HEK293 (cell line): ENCODE results near the gene SLX9.

ENCODE experiments used
- CTCF ChIA-PET: fragments of 350-600 bp; formaldehyde crosslinking; extraction: SDS; loops from one replicate; lab custom pipeline; 2021; ENCODE audit warnings: antibody characterized with exemption; lab: Yijun Ruan, JAX
- POLR2A ChIA-PET: fragments of 300-600 bp; formaldehyde crosslinking; extraction: SDS; loops from one replicate; lab custom pipeline; 2020; ENCODE audit warnings: antibody characterized with exemption, inconsistent platforms; lab: Yijun Ruan, JAX
- H3K27ac ChIP-seq: fragments of 200-500 bp; sonication (Bioruptor generic); 2 replicates; pipeline ENCODE4 v1.5.1; 2014; ENCODE audit warnings: low read depth, low read length, control low read depth, inconsistent platforms; ENCODE audit errors: extremely low read depth
- H3K36me3 ChIP-seq, 2 experiments: fragments of 200-500 bp in 1 of 2; sonication (Bioruptor generic) in 1 of 2; 1 replicate in 1 of 2; 2 replicates in 1 of 2; pipeline ENCODE4 v1.5.1; 2014 to 2017; ENCODE audit warnings: inconsistent platforms in 2 of 2, low read length in 2 of 2; ENCODE audit not compliant: control insufficient read depth in 2 of 2, insufficient read depth in 1 of 2
- H3K4me1 ChIP-seq: fragments of 200-500 bp; sonication (Bioruptor generic); 2 replicates; pipeline ENCODE4 v1.5.1; 2014; ENCODE audit warnings: mild to moderate bottlenecking, low read length, inconsistent platforms; ENCODE audit not compliant: control insufficient read depth, insufficient read depth
- H3K4me3 ChIP-seq: 2 replicates; pipeline ENCODE4 v1.5.1; 2011; ENCODE audit warnings: low read depth, mild to moderate bottlenecking, control low read depth, low read length, moderate library complexity
- H3K9me3 ChIP-seq: fragments of 200-500 bp; sonication (Bioruptor generic); 2 replicates; pipeline ENCODE4 v1.5.1; 2014; ENCODE audit warnings: low read depth, low read length, inconsistent platforms; ENCODE audit not compliant: control insufficient read depth, insufficient read depth
- BCL11B ChIP-seq: fragments of 450-650 bp; formaldehyde crosslinking; IDR thresholded peaks from 2 replicates; pipeline ENCODE4 v1.5.1; 2016; ENCODE audit warnings: low read depth, missing biosample characterization, missing genetic modification characterization
- GLIS1 ChIP-seq: fragments of 450-650 bp; formaldehyde crosslinking; IDR thresholded peaks from 2 replicates; pipeline ENCODE4 v1.5.1; 2016; ENCODE audit warnings: missing biosample characterization, missing genetic modification characterization
- REPIN1 ChIP-seq: fragments of 450-650 bp; formaldehyde crosslinking; IDR thresholded peaks from 2 replicates; pipeline ENCODE4 v1.5.1; 2017; ENCODE audit warnings: missing biosample characterization, missing genetic modification characterization, low read depth
- SCRT2 ChIP-seq: fragments of 450-650 bp; formaldehyde crosslinking; IDR thresholded peaks from 2 replicates; pipeline ENCODE4 v1.5.1; 2016; ENCODE audit warnings: missing biosample characterization, missing genetic modification characterization
- SETDB1 ChIP-seq: IDR thresholded peaks from one replicate; pipeline ENCODE4 v1.6.1; 2017; ENCODE audit warnings: mild to moderate bottlenecking, low read length, moderate library complexity, mixed read lengths; ENCODE audit not compliant: insufficient read length
- ZBTB10 ChIP-seq: fragments of 450-650 bp; formaldehyde crosslinking; IDR thresholded peaks from 2 replicates; pipeline ENCODE4 v1.5.1; 2016; ENCODE audit warnings: missing biosample characterization, missing genetic modification characterization
- ZBTB48 ChIP-seq: fragments of 450-650 bp; formaldehyde crosslinking; IDR thresholded peaks from 2 replicates; pipeline ENCODE4 v1.5.1; 2016; ENCODE audit warnings: missing biosample characterization, missing genetic modification characterization
- ZFHX2 ChIP-seq: fragments of 450-650 bp; formaldehyde crosslinking; conservative IDR thresholded peaks from 2 replicates; pipeline ENCODE4 v1.5.1; 2016; ENCODE audit warnings: missing biosample characterization, missing genetic modification characterization
- ZFP37 ChIP-seq: fragments of 450-650 bp; formaldehyde crosslinking; IDR thresholded peaks from 2 replicates; pipeline ENCODE4 v1.5.1; 2016; ENCODE audit warnings: missing biosample characterization, missing genetic modification characterization
- ZIC2 ChIP-seq: fragments of 450-650 bp; formaldehyde crosslinking; IDR thresholded peaks from 2 replicates; pipeline ENCODE4 v1.5.1; 2016; ENCODE audit warnings: missing biosample characterization, missing genetic modification characterization
- ZNF121 ChIP-seq: fragments of 450-650 bp; formaldehyde crosslinking; IDR thresholded peaks from 2 replicates; pipeline ENCODE4 v1.5.1; 2016; ENCODE audit warnings: missing biosample characterization, missing genetic modification characterization
- ZNF138 ChIP-seq: fragments of 450-650 bp; formaldehyde crosslinking; IDR thresholded peaks from 2 replicates; pipeline ENCODE4 v1.5.1; 2016; ENCODE audit warnings: missing biosample characterization, missing genetic modification characterization, borderline replicate concordance
- ZNF202 ChIP-seq: fragments of 450-650 bp; formaldehyde crosslinking; IDR thresholded peaks from 2 replicates; pipeline ENCODE4 v1.5.1; 2016; ENCODE audit warnings: missing biosample characterization, missing genetic modification characterization, borderline replicate concordance
- ZNF221 ChIP-seq: fragments of 450-650 bp; formaldehyde crosslinking; IDR thresholded peaks from 2 replicates; pipeline ENCODE4 v1.5.1; 2017; ENCODE audit warnings: missing biosample characterization, missing genetic modification characterization, borderline replicate concordance
- ZNF311 ChIP-seq: fragments of 450-650 bp; formaldehyde crosslinking; IDR thresholded peaks from 2 replicates; pipeline ENCODE4 v1.5.1; 2017; ENCODE audit warnings: missing biosample characterization, missing genetic modification characterization, borderline replicate concordance
- ZNF354C ChIP-seq: fragments of 450-650 bp; formaldehyde crosslinking; IDR thresholded peaks from 2 replicates; pipeline ENCODE4 v1.5.1; 2016; ENCODE audit warnings: missing biosample characterization, missing genetic modification characterization, low read depth, borderline replicate concordance
- ZNF426 ChIP-seq: fragments of 450-650 bp; formaldehyde crosslinking; IDR thresholded peaks from 2 replicates; pipeline ENCODE4 v1.5.1; 2017; ENCODE audit warnings: missing biosample characterization, missing genetic modification characterization, mild to moderate bottlenecking, inconsistent platforms, moderate library complexity
- ZNF473 ChIP-seq: fragments of 450-650 bp; formaldehyde crosslinking; IDR thresholded peaks from 2 replicates; pipeline ENCODE4 v1.5.1; 2017; ENCODE audit warnings: missing biosample characterization, missing genetic modification characterization
- ZNF514 ChIP-seq: fragments of 450-650 bp; formaldehyde crosslinking; IDR thresholded peaks from 2 replicates; pipeline ENCODE4 v1.5.1; 2016; ENCODE audit warnings: missing biosample characterization, missing genetic modification characterization
- ZNF596 ChIP-seq: fragments of 450-650 bp; IDR thresholded peaks from 2 replicates; pipeline ENCODE4 v1.5.0; 2018; ENCODE audit warnings: missing biosample characterization, mild to moderate bottlenecking, missing genetic modification characterization, moderate library complexity
- ZNF621 ChIP-seq: fragments of 450-650 bp; formaldehyde crosslinking; IDR thresholded peaks from 2 replicates; pipeline ENCODE4 v1.5.1; 2017; ENCODE audit warnings: missing biosample characterization, missing genetic modification characterization
- ZNF76 ChIP-seq: fragments of 450-650 bp; formaldehyde crosslinking; IDR thresholded peaks from 2 replicates; pipeline ENCODE4; 2016; ENCODE audit warnings: low read depth, missing biosample characterization, missing genetic modification characterization, borderline replicate concordance
- ZSCAN4 ChIP-seq: fragments of 450-650 bp; formaldehyde crosslinking; IDR thresholded peaks from 2 replicates; pipeline ENCODE4 v1.5.1; 2017; ENCODE audit warnings: missing biosample characterization, missing genetic modification characterization
- TF ChIP-seq, protein P1 (sequence below): fragments of 450-650 bp; formaldehyde crosslinking; IDR thresholded peaks from 2 replicates; pipeline ENCODE4 v1.5.1; 2016; ENCODE audit warnings: missing biosample characterization, missing genetic modification characterization
- TF ChIP-seq, protein P2 (sequence below): IDR thresholded peaks from 2 replicates; pipeline ENCODE4 v1.6.1; 2011; ENCODE audit warnings: mild to moderate bottlenecking, low read depth, low read length, borderline replicate concordance
- TF ChIP-seq, protein P3 (sequence below): fragments of 450-650 bp; formaldehyde crosslinking; IDR thresholded peaks from 2 replicates; pipeline ENCODE4 v1.5.1; 2016; ENCODE audit warnings: missing biosample characterization, missing genetic modification characterization
- TF ChIP-seq, protein P4 (sequence below): fragments of 450-650 bp; formaldehyde crosslinking; IDR thresholded peaks from 2 replicates; pipeline ENCODE4 v1.5.1; 2016; ENCODE audit warnings: missing biosample characterization, missing genetic modification characterization

Gene SLX9

DNA sequence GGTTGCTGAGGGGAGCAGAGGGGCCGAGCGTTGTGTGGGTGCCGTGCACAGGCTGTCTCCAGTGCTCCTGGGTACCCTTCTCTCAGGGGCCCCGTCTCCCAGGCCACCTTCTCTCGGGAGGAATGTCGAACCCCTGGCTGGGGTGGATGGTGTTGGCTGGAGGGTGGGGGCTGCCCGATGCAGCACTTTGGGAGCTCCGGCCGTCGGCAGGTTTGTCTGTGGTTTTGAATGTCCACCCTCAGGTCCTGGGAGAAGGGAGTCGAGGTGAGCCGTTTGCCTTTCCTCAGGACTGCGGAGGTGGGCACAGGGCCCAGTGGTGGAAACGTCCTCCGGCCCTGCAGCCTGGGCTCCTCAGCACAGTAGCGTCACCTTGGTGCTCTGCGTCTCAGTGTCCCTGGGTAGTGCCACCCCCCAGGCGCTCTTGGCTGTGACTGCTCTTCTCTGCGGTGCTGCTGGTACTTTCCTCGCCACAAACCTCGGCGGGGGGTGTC lies 14.5 kb downstream of the SLX9 start (continued):
- TF ChIP-seq ZNF354C (tag by site-specific recombination): no peak
- TF ChIP-seq ZNF596: no peak
- TF ChIP-seq, all 188 proteins: peak for 0

- H3K27ac ChIP-seq: no peak overlapping the region
- H3K9me3 ChIP-seq: no peaks in the 10 kb centered on the region
- peaks cover 0 to 83% of the 10 kb centered on the region in 2 experiments for H3K36me3 ChIP-seq
- ChIA-PET CTCF (interaction anchor here (0.5 to 2.9 kb wide), 3 partner anchors 21 to 182 kb away, joined by 3 to 24 read pairs (median 3); no protein-coding TSS in a partner anchor), POLR2A (no interaction called here)
- H3K4me3 ChIP-seq: no peak overlapping the region
- no peaks in the 10 kb centered on the region for H3K4me1 ChIP-seq
- TF ChIP-seq ZFP37 (tag by site-specific recombination) (no peak), ZFHX2 (tag by site-specific recombination) (peak; percentile 41), ZNF202 (tag by site-specific recombination) (no peak), ZNF221 (tag by site-specific recombination) (no peak), ZNF76 (tag by site-specific recombination) (no peak), ZNF311 (tag by site-specific recombination) (no peak), ZBTB48 (no peak), ZNF621 (no peak), ZIC2 (tag by site-specific recombination) (peak; percentile 59; the same call in 1 of the 2 replicates), GLIS1 (tag by site-specific recombination) (peak; percentile 18; the same call in 1 of the 2 replicates), ZNF121 (tag by site-specific recombination) (no peak), ZBTB10 (tag by site-specific recombination) (no peak), REPIN1 (tag by site-specific recombination) (no peak), SCRT2 (tag by site-specific recombination) (no peak), ZNF514 (tag by site-specific recombination) (no peak), ZNF426 (tag by site-specific recombination) (no peak), BCL11B (tag by site-specific recombination) (no peak), ZSCAN4 (no peak), ZNF138 (tag by site-specific recombination) (no peak), ZNF473 (no peak), SETDB1 (no peak)
- TF ChIP-seq, protein P1, sequence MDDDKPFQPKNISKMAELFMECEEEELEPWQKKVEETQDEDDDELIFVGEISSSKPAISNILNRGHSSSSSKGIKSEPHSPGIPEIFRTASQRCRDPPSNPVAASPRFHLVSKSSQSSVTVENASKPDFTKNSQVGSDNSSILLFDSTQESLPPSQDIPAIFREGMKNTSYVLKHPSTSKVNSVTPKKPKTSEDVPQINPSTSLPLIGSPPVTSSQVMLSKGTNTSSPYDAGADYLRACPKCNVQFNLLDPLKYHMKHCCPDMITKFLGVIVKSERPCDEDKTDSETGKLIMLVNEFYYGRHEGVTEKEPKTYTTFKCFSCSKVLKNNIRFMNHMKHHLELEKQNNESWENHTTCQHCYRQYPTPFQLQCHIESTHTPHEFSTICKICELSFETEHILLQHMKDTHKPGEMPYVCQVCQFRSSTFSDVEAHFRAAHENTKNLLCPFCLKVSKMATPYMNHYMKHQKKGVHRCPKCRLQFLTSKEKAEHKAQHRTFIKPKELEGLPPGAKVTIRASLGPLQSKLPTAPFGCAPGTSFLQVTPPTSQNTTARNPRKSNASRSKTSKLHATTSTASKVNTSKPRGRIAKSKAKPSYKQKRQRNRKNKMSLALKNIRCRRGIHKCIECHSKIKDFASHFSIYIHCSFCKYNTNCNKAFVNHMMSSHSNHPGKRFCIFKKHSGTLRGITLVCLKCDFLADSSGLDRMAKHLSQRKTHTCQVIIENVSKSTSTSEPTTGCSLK (tag by site-specific recombination): no peak
- TF ChIP-seq, protein P2, sequence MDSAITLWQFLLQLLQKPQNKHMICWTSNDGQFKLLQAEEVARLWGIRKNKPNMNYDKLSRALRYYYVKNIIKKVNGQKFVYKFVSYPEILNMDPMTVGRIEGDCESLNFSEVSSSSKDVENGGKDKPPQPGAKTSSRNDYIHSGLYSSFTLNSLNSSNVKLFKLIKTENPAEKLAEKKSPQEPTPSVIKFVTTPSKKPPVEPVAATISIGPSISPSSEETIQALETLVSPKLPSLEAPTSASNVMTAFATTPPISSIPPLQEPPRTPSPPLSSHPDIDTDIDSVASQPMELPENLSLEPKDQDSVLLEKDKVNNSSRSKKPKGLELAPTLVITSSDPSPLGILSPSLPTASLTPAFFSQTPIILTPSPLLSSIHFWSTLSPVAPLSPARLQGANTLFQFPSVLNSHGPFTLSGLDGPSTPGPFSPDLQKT: no peak
- TF ChIP-seq, protein P3, sequence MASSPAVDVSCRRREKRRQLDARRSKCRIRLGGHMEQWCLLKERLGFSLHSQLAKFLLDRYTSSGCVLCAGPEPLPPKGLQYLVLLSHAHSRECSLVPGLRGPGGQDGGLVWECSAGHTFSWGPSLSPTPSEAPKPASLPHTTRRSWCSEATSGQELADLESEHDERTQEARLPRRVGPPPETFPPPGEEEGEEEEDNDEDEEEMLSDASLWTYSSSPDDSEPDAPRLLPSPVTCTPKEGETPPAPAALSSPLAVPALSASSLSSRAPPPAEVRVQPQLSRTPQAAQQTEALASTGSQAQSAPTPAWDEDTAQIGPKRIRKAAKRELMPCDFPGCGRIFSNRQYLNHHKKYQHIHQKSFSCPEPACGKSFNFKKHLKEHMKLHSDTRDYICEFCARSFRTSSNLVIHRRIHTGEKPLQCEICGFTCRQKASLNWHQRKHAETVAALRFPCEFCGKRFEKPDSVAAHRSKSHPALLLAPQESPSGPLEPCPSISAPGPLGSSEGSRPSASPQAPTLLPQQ: no peak
- TF ChIP-seq, protein P4, sequence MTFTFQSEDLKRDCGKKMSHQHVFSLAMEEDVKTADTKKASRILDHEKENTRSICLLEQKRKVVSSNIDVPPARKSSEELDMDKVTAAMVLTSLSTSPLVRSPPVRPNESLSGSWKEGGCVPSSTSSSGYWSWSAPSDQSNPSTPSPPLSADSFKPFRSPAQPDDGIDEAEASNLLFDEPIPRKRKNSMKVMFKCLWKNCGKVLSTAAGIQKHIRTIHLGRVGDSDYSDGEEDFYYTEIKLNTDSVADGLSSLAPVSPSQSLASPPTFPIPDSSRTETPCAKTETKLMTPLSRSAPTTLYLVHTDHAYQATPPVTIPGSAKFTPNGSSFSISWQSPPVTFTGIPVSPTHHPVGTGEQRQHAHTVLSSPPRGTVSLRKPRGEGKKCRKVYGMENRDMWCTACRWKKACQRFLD (tag by site-specific recombination): no peak
These were observed 15.4 kb downstream of the SLX9 start for GRCh38 chr21:44955141-44955797.
